K562 (cell line): Measurements from ENCODE around the gene PSMC1. TPM values are rescaled to one million over a fixed set of nuclear protein-coding genes. Genes with fewer than 3 reads are reported as not detected.

Source experiments
- ATAC-seq: fragments of 200-7000 bp; cut with Tn5 transposase; 3 replicates; pipeline ENCODE4 v1.9.1; 2020; ENCODE audit warnings: moderate library complexity
- BruUV-seq: library from RNA; stranded (reverse); fragments of 400-500 nt; replicated peaks from 2 replicates; lab custom pipeline; 2021; lab: Mats Ljungman, UMichigan
- CTCF ChIA-PET: fragments of 300-600 bp; formaldehyde crosslinking; extraction: SDS; loops from one replicate; lab custom pipeline; 2021; ENCODE audit warnings: low intra/inter-chr PET ratio; lab: Yijun Ruan, JAX
- POLR2A ChIA-PET: fragments of 300-600, 350-650 bp; sonication (Branson Sonifier 250); formaldehyde crosslinking; extraction: SDS; loops from one replicate; lab custom pipeline; 2021; ENCODE audit warnings: antibody characterized with exemption, inconsistent platforms; lab: Yijun Ruan, JAX
- DNase-seq, 4 experiments: peaks; one replicate each; pipeline versions ENCODE4 v3.0.0 to v3.0.0-alpha.2; 2011 to 2018; ENCODE audit warnings: low spot score in 3 of 4, mixed read lengths in 3 of 4; ENCODE audit errors: extremely low read depth in 1 of 4
- FAIRE-seq: peaks from 2 replicates; lab custom pipeline; 2011; peaks lifted over from hg19 to GRCh38; lab: Jason Lieb, UNC
- H2AFZ ChIP-seq: 2 replicates; pipeline ENCODE4 v1.6.0; 2011; ENCODE audit warnings: low read depth, low read length, control low read depth, inconsistent platforms
- H3K27ac ChIP-seq: fragments of 200-600 bp; 3 replicates; pipeline ENCODE4 v1.8.0; 2011; ENCODE audit warnings: low read depth, mild to moderate bottlenecking, control low read depth, inconsistent platforms, low read length, moderate library complexity, mixed read lengths; ENCODE audit errors: extremely low read depth
- H3K27me3 ChIP-seq, 2 experiments: fragments of 300-600 bp in 1 of 2; 2 replicates in 1 of 2; 3 replicates in 1 of 2; pipeline versions ENCODE4 v1.6.0 to v1.8.0; 2011; ENCODE audit warnings: inconsistent platforms in 2 of 2, low read length in 2 of 2, mild to moderate bottlenecking in 1 of 2, mixed read lengths in 1 of 2, moderate library complexity in 1 of 2; ENCODE audit not compliant: control insufficient read depth in 2 of 2, insufficient read depth in 2 of 2
- H3K36me3 ChIP-seq: fragments of 300-600 bp; 3 replicates; pipeline ENCODE4 v1.8.0; 2011; ENCODE audit warnings: mild to moderate bottlenecking, low read length, inconsistent platforms; ENCODE audit not compliant: control insufficient read depth, insufficient read depth
- H3K4me1 ChIP-seq, 2 experiments: fragments of 200-600 bp in 1 of 2; replicated peaks in 1 of 2; 2 replicates in 1 of 2; 3 replicates in 1 of 2; pipeline versions ENCODE4 v1.5.1 to v1.8.0; 2011; ENCODE audit warnings: inconsistent platforms in 2 of 2, low read length in 2 of 2, mild to moderate bottlenecking in 1 of 2, mixed read lengths in 1 of 2, moderate library complexity in 1 of 2; ENCODE audit not compliant: control insufficient read depth in 2 of 2, insufficient read depth in 2 of 2
- H3K4me2 ChIP-seq: 2 replicates; pipeline ENCODE4 v1.6.1; 2011; ENCODE audit warnings: low read length, control low read depth, inconsistent platforms, mixed read lengths; ENCODE audit not compliant: insufficient read depth
- H3K4me3 ChIP-seq: fragments of 200-600 bp; sonication (generic), shearing (Covaris generic); 2 replicates; pipeline ENCODE4 v1.5.1; 2016; ENCODE audit warnings: control low read depth, inconsistent platforms
- H3K79me2 ChIP-seq: fragments of 200-600 bp; 3 replicates; pipeline ENCODE4 v1.8.0; 2011; ENCODE audit warnings: low read length, inconsistent platforms; ENCODE audit not compliant: control insufficient read depth, insufficient read depth
- H3K9ac ChIP-seq, 2 experiments: 2 replicates each; pipeline versions ENCODE4 v1.6.0 to v1.6.1; 2011; ENCODE audit warnings: low read depth in 2 of 2, low read length in 2 of 2, control low read depth in 1 of 2, inconsistent platforms in 1 of 2, mild to moderate bottlenecking in 1 of 2, mixed read lengths in 1 of 2; ENCODE audit not compliant: insufficient read depth in 1 of 2
- H3K9me1 ChIP-seq: one replicate; pipeline ENCODE4 v1.6.0; 2011; ENCODE audit warnings: inconsistent platforms, mild to moderate bottlenecking, low read length, moderate library complexity; ENCODE audit not compliant: control insufficient read depth, insufficient read depth
- H3K9me3 ChIP-seq: replicated peaks from 2 replicates; pipeline ENCODE4 v1.5.1; 2011; ENCODE audit warnings: low read depth, low read length, inconsistent platforms; ENCODE audit not compliant: control insufficient read depth, insufficient read depth
- H4K20me1 ChIP-seq: replicated peaks from 2 replicates; pipeline ENCODE4 v1.6.1; 2011; ENCODE audit warnings: low read length, inconsistent platforms, mixed read lengths; ENCODE audit not compliant: control insufficient read depth, insufficient read depth
- BHLHE40 ChIP-seq: IDR thresholded peaks from 2 replicates; pipeline ENCODE4 v1.6.1; 2011; ENCODE audit warnings: low read length, improper control_type of control experiment
- DMBX1 ChIP-seq: fragments of 250-450 bp; sonication (Bioruptor Pico); IDR thresholded peaks from 2 replicates; pipeline ENCODE4 v1.8.0; 2022; ENCODE audit warnings: inconsistent platforms, mild to moderate bottlenecking, moderate library complexity, borderline replicate concordance
- JUNB ChIP-seq: fragments of 450-650 bp; formaldehyde crosslinking; conservative IDR thresholded peaks from 2 replicates; pipeline ENCODE4 v1.4.0; 2020; ENCODE audit warnings: mild to moderate bottlenecking
- POLR2AphosphoS5 ChIP-seq: IDR thresholded peaks from 2 replicates; pipeline ENCODE4 v1.6.1; 2011; ENCODE audit warnings: mild to moderate bottlenecking, low read depth, low read length, moderate library complexity; ENCODE audit not compliant: control insufficient read depth, insufficient read depth
- PURB ChIP-seq: sonication (generic); formaldehyde crosslinking; IDR thresholded peaks from 2 replicates; pipeline ENCODE4 v1.9.0; 2021; ENCODE audit warnings: low read depth, mild to moderate bottlenecking, missing genetic modification reagents
- RAD51 ChIP-seq: fragments of 450-650 bp; IDR thresholded peaks from 2 replicates; pipeline ENCODE4 v1.7.1; 2016; ENCODE audit warnings: low read depth, mild to moderate bottlenecking, borderline replicate concordance
- RFX7 ChIP-seq: fragments of 250-450 bp; sonication (Bioruptor Pico); IDR thresholded peaks from 2 replicates; pipeline ENCODE4 v1.5.1; 2021; ENCODE audit warnings: mild to moderate bottlenecking
- YBX1 ChIP-seq: fragments of 450-650 bp; IDR thresholded peaks from 2 replicates; pipeline ENCODE4 v1.7.1; 2016; ENCODE audit warnings: mild to moderate bottlenecking
- YY1 ChIP-seq, 3 experiments: IDR thresholded peaks; 2 replicates each; pipeline ENCODE4 v1.6.1; 2011; ENCODE audit warnings: low read length in 2 of 3, mild to moderate bottlenecking in 2 of 3, moderate library complexity in 2 of 3, borderline replicate concordance in 1 of 3, control low read depth in 1 of 3, low read depth in 1 of 3; ENCODE audit not compliant: insufficient read depth in 3 of 3, insufficient replicate concordance in 2 of 3, control insufficient read depth in 1 of 3, insufficient read length in 1 of 3; ENCODE audit errors: extremely low read depth in 1 of 3
- ZNF124 ChIP-seq: sonication (generic); formaldehyde crosslinking; IDR thresholded peaks from 2 replicates; pipeline ENCODE4 v1.8.1; 2022; ENCODE audit warnings: missing genetic modification reagents
- ZNF263 ChIP-seq: sonication (generic); formaldehyde crosslinking; IDR thresholded peaks from 2 replicates; pipeline ENCODE4 v1.8.0; 2022; ENCODE audit warnings: mild to moderate bottlenecking, missing genetic modification reagents, borderline replicate concordance
- WGBS: fragments of 100-300 bp; shearing (Covaris generic); methylation state at CpG from one replicate; pipeline ENCODE4 v1.1.6; 2016; ENCODE audit warnings: low coverage, mixed read lengths; ENCODE audit not compliant: insufficient coverage; ENCODE audit errors: missing lambda C conversion rate; 5-methylcytosine and 5-hydroxymethylcytosine counted together
- in situ Hi-C: fragments of 300-500 bp; cut with MboI; formaldehyde crosslinking; loops from 4 replicates; pipeline ENCODE4 v1.15.0; 2018; ENCODE audit warnings: inconsistent platforms, mixed read lengths
- intact Hi-C: fragments of 100-400 bp; cut with micrococcal nuclease; formaldehyde crosslinking; loops from 2 replicates; pipeline ENCODE4 v1.14.2; 2022
- polyA plus RNA-seq, 8 experiments: library from polyadenylated mRNA; depleted of rRNA in 4 of 8; stranded (reverse) in 5 of 8; unstranded in 3 of 8; fragments of >200 nt; fragmentation: Nextera tagmentation in 2 of 8; fragmentation: Illumina TruSeq in 1 of 8; extraction: Ambion mirVana in 2 of 8; extraction: Trizol in 1 of 8; gene quantifications; 2 replicates each; pipeline versions ENCODE4 v1.2.1 to v1.2.3, GENCODE V29; 2011 to 2014; ENCODE audit warnings: inconsistent platforms in 1 of 8, missing spikeins in 1 of 8
- total RNA-seq, 7 experiments: library from RNA; depleted of rRNA in 6 of 7; stranded (reverse); fragments of >200 nt in 6 of 7; fragmentation: Illumina TruSeq in 2 of 7; extraction: Trizol in 2 of 7; gene quantifications; 2 replicates each; pipeline versions ENCODE4 v1.2.1 to v1.2.3, GENCODE V29; 2011 to 2021; ENCODE audit warnings: low replicate concordance in 1 of 7
- TF ChIP-seq, protein P1 (sequence below): IDR thresholded peaks from 3 replicates; pipeline ENCODE4 v1.6.1; 2011; ENCODE audit warnings: borderline replicate concordance, mild to moderate bottlenecking, moderate library complexity; ENCODE audit not compliant: insufficient read length; ENCODE audit errors: extremely low read depth

The PSMC1 gene
- total and polyA plus RNA-seq, 9 of the 15 experiments (the other 6 are each of a cell fraction or from before 2014, with no cell fraction given), result 87.8 to 276 (median 165) TPM

DNA sequence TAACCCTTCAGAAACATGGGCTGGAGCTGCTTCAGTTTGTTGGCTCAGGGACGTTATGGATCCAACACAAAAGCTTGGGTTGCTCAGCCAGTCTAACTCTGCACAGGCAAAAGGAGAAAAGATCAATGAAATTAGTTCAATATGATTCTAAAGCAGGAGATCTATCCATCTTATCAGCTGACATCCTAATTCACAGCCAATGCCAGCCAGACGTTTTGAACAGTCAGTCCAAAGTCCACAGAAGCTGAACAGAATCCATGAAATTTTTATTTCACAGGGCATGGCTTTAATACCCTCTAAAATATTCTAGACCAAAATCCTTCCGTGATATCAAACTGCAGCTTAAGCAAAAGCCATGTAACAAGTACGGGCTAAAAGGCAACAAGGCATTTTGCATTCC lies 61.7 kb downstream of the PSMC1 start:
- in situ Hi-C loops, result no loop called here
- H3K4me2 ChIP-seq, result no peak overlapping the region
- WGBS, result 69% methylated on average over 4 of the region's 4 CpGs
- no peak for ATAC-seq
- TF ChIP-seq DMBX1 (CRISPR knock-in tag), result no peak
- TF ChIP-seq YBX1, result no peak
- no peak for TF ChIP-seq ZNF124 (CRISPR knock-in tag)
- TF ChIP-seq JUNB (CRISPR knock-in tag), result no peak
- no peak for TF ChIP-seq ZNF263
- TF ChIP-seq RAD51, result no peak
- no peak for TF ChIP-seq RFX7 (CRISPR knock-in tag)
- TF ChIP-seq, all 486 proteins: peak for 0
- ChIA-PET POLR2A (interaction anchor here (1.1 kb wide), 1 partner anchor 66 kb away, joined by 3 read pairs; no protein-coding TSS in a partner anchor), CTCF (no interaction called here)
- H3K27me3 ChIP-seq, result no peaks in the 10 kb centered on the region
- no peak for FAIRE-seq
- H3K9ac ChIP-seq, result no peak overlapping the region
- H3K79me2 ChIP-seq, result peaks cover 6% of the 10 kb centered on the region; the same call in 2 of the 3 replicates
- peaks cover 32% of the 10 kb centered on the region; the same call in 2 of the 3 replicates for H3K36me3 ChIP-seq
- H4K20me1 ChIP-seq, result no peaks in the 10 kb centered on the region
- no peak overlapping the region for H2AFZ ChIP-seq
- H3K27ac ChIP-seq, result no peak overlapping the region
- no peaks in the 10 kb centered on the region for H3K9me1 ChIP-seq
- no peaks in the 10 kb centered on the region; a peak in 1 of 5 replicates for H3K4me1 ChIP-seq
- BruUV-seq, result no TSS peak
- no peak for DNase-seq
- intact Hi-C loops, result no loop called here
- no peak overlapping the region for H3K4me3 ChIP-seq
- H3K9me3 ChIP-seq, result no peaks in the 10 kb centered on the region

DNA sequence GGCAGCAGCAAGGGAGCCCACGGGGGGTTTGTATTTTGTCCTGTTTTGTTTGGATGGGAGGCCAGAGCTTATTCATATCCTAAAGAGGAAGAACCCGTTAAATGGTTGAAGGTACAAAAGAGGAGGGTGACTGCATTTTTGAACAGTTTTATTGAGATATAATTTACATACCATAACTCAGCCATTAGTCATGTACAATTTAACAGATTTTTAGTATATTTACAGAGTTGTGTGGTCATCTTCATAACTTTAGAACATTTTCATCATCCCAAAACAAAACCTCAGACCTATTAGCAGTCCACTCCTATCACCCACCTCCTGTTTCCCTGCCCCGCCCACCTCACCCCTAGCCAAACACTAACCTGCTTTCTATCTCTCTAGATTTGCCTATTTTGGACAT lies 62.8 kb downstream of the PSMC1 start:
- no peaks in the 10 kb centered on the region for H3K27me3 ChIP-seq
- peaks cover 25% of the 10 kb centered on the region; the same call in 1 of the 3 replicates for H3K36me3 ChIP-seq
- WGBS, result 100% methylated on average over 3 of the region's 3 CpGs
- DNase-seq (no peak), ATAC-seq (no peak), FAIRE-seq (no peak)
- TF ChIP-seq BHLHE40 (no peak), POLR2AphosphoS5 (no peak), YY1 (IDR thresholded peaks at IDR 0.05; ENCODE audit: borderline replicate concordance in 1 of 3, control insufficient read depth in 1 of 3, extremely low read depth in 1 of 3, insufficient read depth in 3 of 3, insufficient read length in 1 of 3, insufficient replicate concordance in 2 of 3, low read depth in 1 of 3, low read length in 2 of 3) (no peak), PURB (CRISPR knock-in tag) (no peak)
- TF ChIP-seq, protein P1, sequence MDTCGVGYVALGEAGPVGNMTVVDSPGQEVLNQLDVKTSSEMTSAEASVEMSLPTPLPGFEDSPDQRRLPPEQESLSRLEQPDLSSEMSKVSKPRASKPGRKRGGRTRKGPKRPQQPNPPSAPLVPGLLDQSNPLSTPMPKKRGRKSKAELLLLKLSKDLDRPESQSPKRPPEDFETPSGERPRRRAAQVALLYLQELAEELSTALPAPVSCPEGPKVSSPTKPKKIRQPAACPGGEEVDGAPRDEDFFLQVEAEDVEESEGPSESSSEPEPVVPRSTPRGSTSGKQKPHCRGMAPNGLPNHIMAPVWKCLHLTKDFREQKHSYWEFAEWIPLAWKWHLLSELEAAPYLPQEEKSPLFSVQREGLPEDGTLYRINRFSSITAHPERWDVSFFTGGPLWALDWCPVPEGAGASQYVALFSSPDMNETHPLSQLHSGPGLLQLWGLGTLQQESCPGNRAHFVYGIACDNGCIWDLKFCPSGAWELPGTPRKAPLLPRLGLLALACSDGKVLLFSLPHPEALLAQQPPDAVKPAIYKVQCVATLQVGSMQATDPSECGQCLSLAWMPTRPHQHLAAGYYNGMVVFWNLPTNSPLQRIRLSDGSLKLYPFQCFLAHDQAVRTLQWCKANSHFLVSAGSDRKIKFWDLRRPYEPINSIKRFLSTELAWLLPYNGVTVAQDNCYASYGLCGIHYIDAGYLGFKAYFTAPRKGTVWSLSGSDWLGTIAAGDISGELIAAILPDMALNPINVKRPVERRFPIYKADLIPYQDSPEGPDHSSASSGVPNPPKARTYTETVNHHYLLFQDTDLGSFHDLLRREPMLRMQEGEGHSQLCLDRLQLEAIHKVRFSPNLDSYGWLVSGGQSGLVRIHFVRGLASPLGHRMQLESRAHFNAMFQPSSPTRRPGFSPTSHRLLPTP, result no peak
- no peaks in the 10 kb centered on the region; a peak in 1 of 5 replicates for H3K4me1 ChIP-seq
- H3K9me3 ChIP-seq, result no peaks in the 10 kb centered on the region
- H3K4me2 ChIP-seq, result no peak overlapping the region
- peaks cover 6% of the 10 kb centered on the region; the same call in 2 of the 3 replicates for H3K79me2 ChIP-seq
- no peaks in the 10 kb centered on the region for H4K20me1 ChIP-seq
- no peak overlapping the region for H3K4me3 ChIP-seq
- POLR2A ChIA-PET, result interaction anchor here (1.1 kb wide), 1 partner anchor 65 kb away, joined by 3 read pairs; no protein-coding TSS in a partner anchor
- no peak overlapping the region for H3K27ac ChIP-seq
- CTCF ChIA-PET, result no interaction called here
- intact Hi-C loops, result no loop called here
- no TSS peak for BruUV-seq
- no peak overlapping the region for H2AFZ ChIP-seq
- no peak overlapping the region for H3K9ac ChIP-seq
- in situ Hi-C loops, result no loop called here
- no peaks in the 10 kb centered on the region for H3K9me1 ChIP-seq
